T-helper 1 cell treated with Interleukin-12 subunit alpha and Interleukin-12 subunit beta and Interleukin-4 antibody, amounts not matched to agents 30 ng/mL and 1 ng/mL, for 36 hours (primary cell): Measurements from ENCODE around the gene SLC39A11. TPM values are rescaled to one million over a fixed set of nuclear protein-coding genes. Genes with fewer than 3 reads are reported as not detected.
"Not testable (repeated sequence)": the region's sequence is repeated elsewhere in the genome, so short reads cannot be mapped to it uniquely, and the experiment has no call there.

ENCODE experiments used
- intact Hi-C: fragments of 100-400 bp; cut with micrococcal nuclease; formaldehyde crosslinking; loops from one replicate; pipeline ENCODE4 v1.15.1; 2024
- total RNA-seq: library from RNA; stranded (reverse); gene quantifications from 2 replicates; pipeline ENCODE4 v1.2.3, GENCODE V29; 2022

Gene SLC39A11
- total RNA-seq, 1 donor from 2014 or later = 27.9 TPM

DNA sequence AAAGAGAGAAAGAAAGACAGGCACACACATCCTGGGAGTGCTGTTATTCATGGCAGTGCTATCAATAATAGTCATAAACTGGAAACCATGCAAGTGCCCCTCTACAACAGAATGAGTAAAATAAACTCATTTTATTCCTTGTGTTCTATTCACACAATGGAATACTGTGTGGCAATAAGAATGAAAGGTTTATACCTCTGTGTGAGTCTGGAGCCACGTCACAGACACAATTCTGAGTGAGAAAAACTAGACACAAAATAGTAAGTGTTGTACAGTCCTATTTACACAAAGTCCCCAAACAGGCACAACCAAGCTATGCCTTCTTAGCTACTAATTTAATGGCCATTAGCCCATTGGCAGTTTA lies 429.7 kb downstream of the SLC39A11 start:
- intact Hi-C loops = no loop called here

DNA sequence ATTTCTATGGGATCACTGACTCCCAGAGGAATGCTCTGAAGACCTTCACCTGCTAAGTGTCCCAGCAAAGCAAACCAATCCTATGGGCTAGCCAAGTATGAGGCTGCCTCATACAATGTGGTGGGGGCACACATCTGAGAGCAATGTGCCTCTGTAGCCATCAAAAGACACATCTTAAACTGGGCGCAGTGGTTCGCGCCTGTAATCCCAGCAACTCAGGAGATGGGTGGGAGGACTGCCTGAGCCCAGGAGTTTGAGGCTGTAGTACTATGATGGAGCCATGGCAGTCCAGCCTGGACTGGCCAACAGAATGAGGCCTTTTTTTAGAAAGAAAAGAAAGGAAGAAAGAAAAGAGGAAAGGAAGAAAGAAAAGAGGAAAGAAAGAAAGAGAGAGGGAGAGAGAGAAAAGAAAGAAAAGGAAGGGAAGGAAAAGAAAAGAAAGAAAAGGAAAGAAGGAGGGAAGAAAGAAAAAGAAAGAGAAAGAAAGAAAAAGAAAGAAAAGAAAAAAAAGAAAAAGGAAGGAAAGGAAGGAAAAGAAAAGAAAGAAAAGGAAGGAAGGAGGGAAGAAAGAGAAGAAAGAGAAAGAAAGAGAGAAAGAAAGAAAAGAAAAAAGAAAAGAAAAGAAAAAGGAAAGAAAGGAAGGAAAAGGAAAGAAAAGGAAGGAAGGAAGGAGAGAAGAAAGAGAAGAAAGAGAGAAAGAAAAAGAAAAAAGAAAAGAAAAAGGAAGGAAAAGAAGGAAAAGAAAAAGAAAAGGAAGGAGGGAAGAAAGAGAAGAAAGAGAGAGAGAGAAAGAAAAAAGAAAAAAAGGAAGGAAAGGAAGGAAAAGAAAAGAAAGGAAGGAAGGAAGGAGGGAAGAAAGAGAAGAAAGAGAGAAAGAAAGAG lies 430.3 kb downstream of the SLC39A11 start:
- intact Hi-C loops = no loop called here

DNA sequence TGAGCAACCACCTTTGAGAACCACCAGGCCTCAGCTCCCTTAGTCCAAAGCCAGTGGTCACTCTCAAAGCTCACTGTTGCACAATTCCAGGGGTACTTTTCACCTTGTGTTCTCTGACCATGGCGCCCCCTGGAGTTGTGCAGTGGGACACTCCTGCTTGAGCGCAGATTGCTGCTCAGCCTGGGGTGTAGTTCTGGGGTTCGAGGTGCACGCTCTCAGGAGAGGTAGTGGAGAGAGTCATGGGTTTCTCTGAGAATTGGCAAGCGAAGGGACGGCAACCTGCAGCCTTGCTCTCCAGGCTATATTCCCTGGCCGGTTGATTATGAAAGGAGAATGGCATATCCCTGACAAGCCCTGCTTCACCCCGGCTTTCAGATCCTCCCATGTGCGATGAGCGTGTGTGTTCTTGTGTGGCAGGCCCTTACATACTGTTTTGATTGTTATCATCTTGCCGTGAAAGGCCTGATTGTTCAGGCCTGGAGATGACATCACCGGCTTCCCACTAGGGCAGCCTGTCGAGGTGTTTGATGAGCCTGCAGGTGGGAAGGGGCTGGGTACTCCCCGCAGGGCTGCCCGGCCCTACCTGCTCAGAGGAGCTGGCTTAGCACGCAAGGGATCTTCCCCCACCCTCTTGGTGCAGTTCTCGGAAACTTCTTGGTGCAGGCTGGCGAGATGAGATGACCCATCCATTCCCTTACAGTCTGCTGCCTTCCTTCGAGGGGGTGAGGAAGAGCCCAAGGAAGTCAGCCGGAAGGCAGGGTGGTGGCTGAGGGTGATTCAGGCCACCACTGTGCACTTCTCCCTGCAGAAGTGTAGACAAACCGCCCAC lies 431.2 kb downstream of the SLC39A11 start:
- intact Hi-C loops = no loop called here

DNA sequence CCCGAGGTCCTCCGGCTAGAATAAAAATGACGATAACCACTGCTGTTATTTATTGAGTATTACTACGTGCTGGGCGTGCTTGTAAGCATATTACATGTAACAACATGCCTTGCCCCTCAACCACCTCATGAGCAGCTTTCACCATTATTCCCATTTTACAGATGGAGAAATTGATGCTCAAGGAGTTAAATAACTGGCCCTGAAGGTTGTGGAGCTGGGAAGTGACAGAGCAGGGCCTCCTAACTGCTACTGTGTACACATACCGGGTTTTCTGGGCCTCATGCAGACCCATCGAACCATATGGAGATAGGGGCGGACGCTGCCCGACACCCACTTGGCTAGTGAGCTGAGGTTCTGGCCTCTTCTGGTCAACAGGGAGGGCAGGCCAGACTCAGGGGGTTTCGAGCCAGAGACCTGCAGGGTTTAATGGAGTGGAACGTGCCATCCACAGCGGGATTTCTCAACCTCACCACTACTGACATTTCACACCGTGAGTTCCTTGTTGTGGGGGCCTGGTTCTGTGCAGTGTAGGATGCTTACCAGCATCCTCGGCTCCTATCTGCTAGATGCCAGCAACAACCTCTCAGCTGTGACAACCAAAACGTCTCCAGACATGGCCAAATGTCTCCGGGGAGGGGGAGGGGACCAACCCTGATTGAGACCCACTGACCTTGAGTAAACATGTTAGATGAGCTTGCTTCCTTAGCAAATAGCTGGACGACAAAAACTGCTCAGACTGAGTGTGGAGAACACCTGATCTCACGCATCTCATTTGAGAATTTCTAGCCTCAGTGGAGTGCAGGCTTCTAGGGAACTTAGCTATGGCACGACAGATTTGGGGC lies 432.0 kb downstream of the SLC39A11 start:
- intact Hi-C loops = no loop called here

DNA sequence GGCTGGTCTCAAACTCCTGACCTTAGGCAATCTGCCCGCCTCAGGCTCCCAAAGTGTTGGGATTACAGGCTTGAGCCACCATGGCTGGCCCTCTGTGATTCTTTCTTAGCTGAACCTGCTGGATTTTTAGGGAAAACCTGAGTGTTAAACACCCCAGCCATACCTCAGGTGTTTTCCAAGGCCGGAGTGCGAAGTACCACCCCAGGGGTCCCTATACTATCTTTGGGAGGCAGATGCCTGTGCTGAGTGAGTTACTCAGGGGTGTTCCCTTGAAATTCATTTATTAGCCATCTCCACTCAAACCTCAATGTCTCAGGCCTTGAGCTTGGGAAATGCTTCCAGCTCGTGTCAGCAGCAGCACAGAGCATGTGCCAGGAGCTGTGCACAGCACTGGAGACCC lies 432.7 kb downstream of the SLC39A11 start:
- intact Hi-C loops = no loop called here

DNA sequence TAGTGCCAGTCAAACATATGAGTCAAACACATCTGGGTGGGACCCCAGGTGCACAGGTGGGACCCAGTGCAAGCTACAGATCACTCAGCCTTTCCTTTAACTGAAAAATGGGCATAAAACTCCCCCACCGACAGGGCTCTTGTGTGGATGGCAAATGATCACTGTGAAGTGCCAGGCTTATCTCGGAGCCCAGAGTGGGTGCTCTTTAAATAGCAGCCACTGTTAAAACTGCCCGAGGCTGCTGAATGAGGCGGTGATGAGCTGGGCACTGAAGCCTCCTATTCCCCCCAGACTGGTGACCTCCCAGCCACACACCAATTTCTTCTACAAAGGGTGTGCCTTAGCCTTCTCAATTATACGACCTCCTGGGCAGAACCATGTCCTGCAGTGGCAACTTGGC lies 433.8 kb downstream of the SLC39A11 start:
- intact Hi-C loops = no loop called here

DNA sequence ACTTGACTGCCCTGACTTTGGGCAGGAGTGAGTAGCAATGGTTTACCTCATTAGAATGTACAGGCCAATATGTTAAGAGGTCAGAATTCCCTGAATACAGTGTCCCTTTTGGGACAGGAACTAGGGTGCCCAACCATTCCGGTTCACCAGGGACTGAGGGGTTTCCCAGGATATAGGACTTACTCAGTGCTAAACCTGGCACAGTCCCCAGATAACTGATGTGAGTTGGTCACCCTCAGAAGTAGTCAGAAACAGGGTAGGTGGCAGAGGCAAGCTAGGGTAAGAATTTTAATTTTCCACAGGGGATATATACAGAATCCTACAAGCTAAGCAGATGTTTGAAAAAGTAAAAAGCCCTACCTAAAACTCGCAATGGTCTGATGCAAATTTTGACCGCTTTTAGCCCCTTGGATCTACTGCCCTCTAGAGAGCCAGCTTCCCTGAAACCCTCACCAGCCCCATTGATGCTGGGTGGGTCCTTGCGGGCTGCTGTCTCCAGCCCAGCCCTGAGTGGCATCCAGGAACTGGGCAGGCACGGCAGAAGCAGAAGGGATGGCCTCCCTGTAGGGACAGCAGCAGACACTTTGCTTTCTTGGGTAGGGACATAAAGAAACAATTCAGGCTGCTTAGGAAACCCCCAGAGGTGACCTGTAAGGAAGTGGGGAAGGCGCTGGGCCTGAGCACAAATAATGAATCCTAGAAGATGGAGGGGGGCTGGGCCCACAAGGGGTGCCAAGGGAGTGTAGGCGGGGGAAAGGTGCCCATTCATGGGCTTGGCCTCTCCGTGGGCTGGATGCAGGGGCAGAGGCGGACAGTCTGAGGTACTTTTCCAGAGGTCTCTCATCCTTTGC lies 434.8 kb downstream of the SLC39A11 start:
- intact Hi-C loops = no loop called here

DNA sequence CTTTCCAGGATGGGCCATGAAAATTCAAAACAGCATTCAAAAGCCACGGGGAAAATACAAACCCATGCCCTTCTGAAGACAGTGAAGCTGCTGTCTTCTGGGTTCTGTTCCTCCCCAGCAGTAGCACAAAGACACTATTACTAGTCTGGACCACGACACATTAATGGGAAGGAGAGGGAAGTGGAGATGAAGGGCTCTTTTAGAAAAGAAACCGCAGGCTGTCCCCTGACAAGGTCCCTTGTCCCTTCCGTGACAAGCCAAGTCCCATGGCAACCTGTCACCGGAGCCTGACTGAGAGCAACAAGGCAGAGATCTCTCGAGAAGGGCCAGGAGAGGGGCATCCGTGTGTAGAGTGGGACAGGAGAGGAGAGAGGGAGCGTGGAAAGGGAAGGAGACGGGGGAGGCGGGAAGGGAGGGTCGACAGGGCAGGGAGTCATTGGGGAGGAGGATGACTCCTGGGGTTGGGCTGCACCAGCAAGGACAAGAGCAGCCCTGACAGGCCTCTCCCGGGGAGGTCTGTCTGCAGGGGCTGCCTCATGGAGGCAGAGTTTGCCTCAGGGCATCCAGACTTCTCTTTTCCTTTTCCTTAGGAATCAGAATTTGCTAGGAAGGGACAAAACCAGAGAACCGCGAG lies 436.2 kb downstream of the SLC39A11 start:
- intact Hi-C loops = no loop called here

DNA sequence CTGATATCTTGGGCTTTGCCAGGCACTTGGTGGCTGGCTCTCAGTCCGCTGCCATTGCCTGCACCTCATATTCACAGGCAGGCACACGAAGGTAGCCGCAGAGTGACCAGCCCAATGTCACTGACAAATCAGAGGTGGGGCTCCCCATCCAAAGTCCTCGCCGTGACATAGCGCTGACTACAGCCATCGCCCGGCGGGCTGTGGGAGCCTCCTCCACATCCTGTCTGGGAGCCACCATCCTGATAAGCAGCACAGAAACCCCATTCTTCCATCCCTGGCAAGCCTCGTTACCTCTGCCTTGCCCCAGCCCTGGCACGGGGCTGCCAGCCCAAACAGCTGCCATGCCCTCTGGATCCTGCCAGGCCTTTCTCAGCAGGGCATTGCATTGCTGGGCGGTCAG lies 437.8 kb downstream of the SLC39A11 start:
- intact Hi-C loops = no loop called here

DNA sequence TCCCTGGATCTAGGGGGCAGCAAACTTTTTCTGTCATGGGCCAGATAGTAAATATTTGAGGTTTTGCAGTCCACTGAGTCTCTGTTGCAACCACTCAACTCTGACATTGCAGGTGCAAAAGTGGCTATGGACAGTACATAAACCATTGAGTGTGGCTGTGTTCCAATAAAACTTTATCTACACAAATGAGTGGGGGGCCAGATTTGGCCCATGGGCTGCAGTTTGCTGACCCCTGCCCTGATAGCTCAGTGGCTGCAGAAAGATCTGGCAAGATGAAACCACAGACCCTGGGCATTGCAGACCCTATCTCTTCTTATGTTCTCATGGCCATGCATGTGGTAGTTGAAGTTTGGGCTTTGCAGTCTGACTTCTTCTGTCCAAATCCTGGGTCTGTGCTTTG lies 440.5 kb downstream of the SLC39A11 start:
- intact Hi-C loops = no loop called here

DNA sequence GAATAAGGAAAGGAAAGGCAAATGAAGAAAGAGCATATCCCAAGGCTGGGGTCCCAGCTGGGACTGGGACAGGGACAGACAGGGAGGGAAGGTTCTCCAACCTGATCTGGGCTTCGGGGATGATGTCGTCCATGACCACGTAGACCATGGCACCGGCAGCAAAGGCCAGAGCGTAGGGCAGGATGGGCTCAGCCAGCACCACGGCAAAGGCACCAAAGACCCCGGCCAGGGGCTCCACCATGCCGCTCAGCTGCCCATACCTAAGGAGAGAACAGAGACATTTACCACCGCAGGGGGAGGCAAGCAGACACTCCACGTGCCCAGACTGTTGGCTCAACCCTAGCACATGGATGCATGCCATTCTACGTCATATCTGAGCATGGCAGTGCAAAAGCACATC lies 443.8 kb downstream of the SLC39A11 start:
- intact Hi-C loops = no loop called here

DNA sequence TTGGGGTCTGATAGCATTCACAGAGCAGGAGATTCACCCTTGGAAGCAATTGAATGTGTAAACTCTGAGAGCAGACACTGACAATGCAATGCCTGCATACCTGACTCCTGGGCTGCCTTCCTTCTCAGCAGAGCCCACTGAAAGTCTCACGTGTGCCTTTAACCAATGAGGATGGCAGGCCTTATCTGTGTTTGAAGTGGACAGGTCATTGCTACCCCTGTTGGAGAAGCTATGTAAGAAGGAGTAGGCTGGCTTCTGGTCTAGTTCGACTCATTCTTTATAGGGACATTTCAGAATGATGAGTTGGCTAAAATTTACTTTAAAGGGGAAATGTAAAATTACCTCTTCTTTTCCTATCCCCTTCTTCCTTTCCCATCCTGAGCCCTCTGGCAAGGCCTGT lies 446.3 kb downstream of the SLC39A11 start:
- intact Hi-C loops = no loop called here

DNA sequence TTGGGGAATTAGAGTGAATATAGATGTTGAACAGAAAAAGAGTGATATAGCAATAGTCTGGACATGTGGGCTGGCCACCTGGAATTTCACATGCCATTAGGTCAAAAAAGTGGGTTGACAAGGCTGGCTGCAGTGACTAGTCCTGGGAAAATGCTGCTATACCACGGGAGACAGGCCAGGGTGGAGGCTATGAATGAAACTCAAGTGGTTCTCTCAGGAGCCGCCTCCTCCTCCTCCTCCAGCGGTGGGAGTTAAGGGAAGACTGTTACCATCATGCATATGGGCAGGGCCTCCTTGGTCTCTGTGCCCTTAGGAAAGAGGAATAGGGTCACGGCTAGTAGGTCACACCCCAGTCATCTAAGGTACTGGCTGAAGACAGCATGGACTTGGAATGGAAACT lies 448.0 kb downstream of the SLC39A11 start:
- intact Hi-C loops = no loop called here

DNA sequence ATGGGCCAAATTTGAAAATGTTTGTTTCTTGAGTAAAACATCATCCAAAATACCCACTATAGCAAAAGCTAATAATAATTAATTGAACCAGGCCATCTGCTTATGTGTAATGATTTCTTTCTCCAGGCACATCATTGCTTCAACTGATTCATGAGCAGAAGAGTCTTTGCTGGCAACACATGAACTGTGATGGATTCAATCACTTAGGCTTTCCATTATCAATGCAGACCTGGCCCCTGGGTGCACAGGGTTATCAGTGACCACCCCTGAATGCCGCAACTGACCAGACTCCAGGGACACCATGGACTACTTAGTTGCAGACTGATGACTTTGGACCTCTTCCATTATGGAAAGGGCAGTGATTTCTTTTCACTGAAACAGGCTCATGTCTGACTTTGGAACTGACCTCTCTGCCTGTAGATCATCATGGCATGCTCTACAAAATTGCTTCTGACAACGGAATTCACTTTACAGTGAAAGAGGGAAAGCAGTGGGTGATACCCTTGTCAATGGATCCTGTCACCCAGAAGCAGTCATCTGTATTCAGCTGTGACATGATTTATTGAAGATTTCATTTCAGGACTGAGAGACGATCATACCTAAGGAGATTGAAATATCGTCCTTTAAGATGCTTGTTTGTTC lies 448.8 kb downstream of the SLC39A11 start:
- intact Hi-C loops = no loop called here

DNA sequence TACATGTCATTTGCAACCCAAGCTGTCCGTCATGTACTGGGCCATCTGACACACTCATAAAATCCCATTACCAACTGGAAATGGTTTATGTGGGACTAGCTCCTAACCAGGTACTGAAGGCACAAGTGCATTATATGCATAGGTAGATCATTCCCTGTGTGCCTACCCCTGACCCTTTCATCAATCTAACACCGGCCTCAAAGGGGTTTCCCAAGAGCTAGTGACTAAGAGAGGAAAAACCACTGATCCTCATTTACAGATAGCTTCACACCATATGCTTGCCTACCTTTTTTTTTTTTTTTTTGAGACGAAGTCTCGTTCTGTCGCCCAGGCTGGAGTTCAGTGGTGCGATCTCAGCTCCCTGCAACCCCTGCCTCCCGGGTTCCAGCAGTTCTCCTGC lies 449.8 kb downstream of the SLC39A11 start:
- intact Hi-C loops = no loop called here

DNA sequence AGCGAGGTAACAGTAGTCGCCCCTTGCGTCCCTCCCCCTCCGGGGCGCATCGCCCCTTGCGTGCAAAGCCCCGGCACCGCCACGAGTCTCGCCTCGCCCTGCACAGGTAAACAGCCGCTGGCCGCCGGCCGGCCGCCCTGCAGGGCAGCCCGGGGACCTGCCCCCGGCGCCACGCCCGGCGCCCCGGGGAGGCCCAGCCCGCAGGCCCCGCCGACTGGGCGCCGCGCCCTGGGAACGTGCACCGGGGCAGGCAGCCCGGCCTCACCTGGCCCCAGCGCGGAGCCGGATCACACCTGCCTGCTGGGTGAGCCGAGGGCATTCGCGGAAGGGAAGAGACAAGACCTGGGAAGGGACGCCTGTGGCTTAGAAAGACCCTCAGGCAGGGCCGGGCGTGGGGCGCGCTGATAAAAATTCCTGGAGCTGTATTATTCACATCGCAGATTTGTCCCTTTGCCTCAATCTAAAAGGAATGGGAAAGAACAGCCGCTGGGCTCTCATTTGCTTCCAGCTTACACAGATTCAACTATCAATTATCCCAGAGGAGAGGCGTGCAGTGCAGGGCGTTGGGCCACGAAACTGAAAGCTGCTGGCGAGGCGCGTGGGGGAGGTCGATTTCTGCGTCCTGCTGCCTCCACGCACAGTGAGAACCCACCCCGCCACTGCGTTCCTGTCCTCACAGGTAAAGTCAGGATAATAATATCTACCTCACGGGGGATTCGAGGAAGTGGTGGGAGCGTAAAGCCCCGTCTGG lies 451.9 kb downstream of the SLC39A11 start:
- intact Hi-C loops = no loop called here

DNA sequence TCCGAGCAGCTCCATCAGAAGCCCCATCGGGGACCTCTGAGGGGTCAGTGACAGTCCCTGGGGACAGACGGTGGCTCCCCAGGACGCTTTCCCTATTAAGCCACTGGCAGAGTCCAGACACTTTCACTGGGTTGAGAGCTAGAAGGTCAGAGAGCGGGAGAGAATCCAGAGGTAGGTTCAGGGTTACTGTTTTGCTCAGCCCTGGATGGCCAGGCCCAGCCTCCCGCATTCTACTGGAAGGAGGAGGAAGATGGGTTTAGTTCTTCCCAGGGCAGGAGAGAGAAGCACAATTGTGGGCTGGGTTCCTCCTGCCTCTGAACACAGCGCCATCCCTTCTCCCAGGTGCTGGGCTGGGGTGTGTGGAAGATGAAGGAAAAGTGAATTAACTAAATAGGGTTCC lies 452.8 kb downstream of the SLC39A11 start:
- intact Hi-C loops = no loop called here

DNA sequence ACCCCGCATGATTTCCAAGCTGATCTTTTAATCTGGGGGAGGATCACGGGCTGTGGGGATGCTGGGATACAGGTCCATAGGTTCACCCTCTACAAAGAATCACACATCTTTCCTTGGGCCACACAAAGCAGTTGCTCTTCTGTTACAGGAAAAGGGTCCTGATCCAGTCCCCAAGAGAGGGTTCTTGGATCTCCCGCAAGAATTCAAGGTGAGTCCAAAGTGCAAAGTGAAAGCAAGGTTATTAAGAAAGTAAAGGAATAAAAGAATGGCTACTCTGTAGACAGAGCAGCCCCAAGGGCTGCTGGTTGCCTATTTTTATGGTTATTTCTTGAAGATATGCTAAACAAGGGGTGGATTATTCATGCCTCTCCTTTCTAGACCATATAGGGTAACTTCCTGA lies 453.6 kb downstream of the SLC39A11 start:
- intact Hi-C loops = not testable (repeated sequence)

DNA sequence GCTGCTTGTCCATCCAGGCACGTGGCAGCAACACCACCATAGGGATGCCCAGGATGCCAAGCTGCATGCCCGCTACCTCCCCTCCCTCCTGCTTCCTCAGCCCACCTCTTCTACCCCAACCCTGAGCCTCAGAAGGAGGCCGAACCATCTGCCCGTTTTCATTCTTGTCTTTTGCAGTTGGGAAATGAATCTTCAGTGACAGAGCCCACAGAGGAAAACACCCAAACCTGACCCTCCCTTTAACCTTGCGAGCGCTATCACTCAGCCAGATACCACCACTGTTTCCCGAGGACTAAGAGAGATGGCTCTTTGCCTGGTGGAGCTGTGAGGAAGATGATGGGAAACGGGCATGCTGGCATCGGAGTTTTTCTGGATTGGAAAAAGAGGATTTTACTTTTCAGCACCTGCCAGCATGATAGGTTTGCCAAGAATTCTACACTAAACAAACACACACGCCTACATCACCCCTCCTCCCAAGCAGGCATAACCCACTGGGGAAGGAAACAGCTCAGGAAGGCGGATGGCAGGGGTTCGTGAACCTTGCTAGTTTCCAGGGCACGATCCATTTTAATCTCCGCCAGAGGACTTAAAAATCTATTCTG lies 457.4 kb downstream of the SLC39A11 start:
- intact Hi-C loops = no loop called here
